ENCODE measurements around the gene ETNK1.
"Not testable (repeated sequence)": the region's sequence is repeated elsewhere in the genome, so short reads cannot be mapped to it uniquely, and the experiment has no call there.

ETNK1 gene

DNA sequence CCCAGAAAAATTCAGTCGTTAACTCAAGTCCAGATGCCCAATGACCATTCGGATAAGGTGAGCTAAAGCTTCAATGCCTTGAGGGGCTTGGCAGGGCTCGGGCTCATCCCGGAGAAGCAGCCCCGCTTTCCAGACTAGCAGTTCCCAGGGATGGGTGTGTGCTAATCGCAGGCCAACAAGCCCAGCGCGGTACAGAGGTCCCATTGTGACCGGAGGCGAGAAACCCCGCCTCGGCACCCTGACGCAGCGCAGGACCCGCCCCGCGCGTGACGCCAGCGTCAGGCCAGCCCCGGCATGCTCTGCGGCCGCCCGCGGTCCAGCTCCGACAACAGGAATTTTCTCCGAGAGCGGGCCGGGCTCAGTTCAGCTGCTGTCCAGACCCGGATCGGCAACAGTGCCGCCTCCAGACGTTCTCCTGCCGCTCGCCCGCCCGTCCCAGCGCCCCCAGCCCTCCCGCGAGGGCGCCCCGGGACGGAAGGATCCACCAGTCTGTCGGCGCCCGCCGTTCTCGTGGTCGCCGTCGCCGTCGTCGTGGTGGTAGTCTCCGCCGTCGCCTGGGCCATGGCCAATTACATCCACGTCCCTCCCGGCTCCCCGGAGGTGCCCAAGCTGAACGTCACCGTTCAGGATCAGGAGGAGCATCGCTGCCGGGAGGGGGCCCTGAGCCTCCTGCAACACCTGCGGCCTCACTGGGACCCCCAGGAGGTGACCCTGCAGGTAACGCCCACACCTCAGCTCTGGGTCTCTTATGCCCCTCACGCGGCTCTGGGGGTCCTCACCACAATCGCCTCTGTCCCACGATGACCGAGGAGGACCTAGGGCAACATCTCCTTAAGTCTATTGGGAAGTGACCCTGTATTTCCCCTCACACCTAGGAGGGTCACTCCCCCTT lies at the start of gene ETNK1:
Gene ETNK1, plus strand, starts transcription at position 302 of the 892 bp plus-strand sequence. Its CDS starts 260 bp downstream, at position 562.
- DNase-seq, result peak; percentile 51

DNA sequence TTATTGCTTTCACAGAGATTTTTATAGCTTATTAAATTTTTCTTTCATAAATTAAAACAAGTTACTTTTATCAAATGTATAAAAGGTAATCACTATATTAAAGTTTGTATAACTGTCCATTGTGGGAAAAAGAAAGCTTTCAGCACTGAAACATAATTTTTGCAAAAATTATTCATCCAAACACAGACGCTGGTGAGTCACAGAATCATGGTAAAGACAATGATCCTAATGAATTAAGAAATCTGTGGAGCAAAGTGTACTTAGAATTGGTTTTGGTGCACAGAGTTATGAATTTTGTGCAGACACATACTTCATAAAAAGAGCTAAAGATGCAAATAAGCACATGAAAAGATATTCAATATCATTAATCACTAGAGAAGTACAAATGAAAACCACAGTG lies 48.9 kb upstream of the ETNK1 start:
- DNase-seq, result no peak

DNA sequence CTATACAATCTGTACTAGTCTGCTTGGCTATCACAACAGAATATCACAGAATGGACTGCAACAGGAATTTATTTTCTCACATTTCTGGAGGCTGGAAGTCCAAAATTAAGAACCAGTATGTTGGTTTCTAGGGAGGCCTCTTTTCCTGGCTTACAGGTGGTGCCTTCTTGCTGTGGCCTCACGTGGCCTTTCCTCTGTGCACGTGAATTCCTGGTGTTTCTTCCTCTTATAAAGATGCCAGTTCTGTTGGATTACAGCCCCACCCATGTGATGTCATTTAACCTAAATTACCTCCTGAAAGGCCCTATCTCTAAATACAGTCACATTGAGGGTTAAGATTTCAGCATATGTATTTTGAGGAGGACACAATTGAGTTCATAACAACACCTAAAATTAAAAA lies 48.5 kb upstream of the ETNK1 start:
- no peak for DNase-seq

- DNase-seq, result no peak
Measured at GRCh38 chr12:22577667-22578066, 47.3 kb upstream of the ETNK1 start.

DNA sequence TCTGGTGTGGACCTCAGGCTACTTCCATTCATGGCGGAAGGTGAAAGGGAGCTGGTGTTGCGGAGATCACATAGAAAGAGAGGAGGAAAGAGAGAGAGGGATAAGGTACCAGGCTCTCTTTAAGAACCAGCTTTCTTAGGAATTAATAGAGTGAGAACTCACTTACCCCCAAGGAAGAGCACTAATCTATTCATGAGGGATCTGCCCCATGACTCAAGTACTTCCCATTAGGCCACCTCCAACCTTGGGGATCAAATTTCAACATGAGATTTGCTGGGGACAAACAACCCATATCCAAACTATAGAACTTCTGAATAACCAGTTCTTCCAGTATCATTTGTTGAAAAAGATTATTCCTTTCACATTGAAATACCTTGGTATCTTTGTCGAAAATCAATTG lies 46.6 kb upstream of the ETNK1 start:
- DNase-seq, result no peak

DNA sequence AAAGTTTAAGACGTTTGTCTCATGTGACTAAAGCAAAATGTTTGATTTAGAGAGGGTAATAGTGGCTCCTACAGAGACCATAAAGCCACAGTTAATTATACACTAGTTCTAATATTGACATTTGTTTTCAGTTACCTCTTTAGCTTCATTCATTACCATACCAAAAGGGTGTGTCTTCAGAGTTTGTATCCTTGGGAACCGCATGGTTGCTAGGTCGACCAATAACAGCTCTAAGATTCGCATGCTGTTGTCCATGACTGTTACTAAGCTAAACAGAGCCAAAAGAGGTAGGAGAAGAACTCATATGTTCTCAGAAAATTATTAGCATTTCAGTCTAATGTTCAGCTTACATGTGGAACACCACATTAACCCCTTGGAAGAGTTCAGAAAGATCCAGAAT lies 36.2 kb upstream of the ETNK1 start:
- peak; percentile 87 for DNase-seq

- DNase-seq, result no peak
Measured at GRCh38 chr12:22593864-22594263, 31.1 kb upstream of the ETNK1 start.

GRCh38 chr12:22597539-22597938 lies 27.4 kb upstream of the ETNK1 start:
- DNase-seq, result not testable (repeated sequence)

- DNase-seq, result no peak
Measured at GRCh38 chr12:22598141-22598762, 26.7 kb upstream of the ETNK1 start.

- no peak for DNase-seq
Measured at GRCh38 chr12:22598763-22599161, 26.2 kb upstream of the ETNK1 start.

- no peak for DNase-seq
Measured at GRCh38 chr12:22600181-22600580, 24.8 kb upstream of the ETNK1 start.

GRCh38 chr12:22609501-22609900 lies 15.5 kb upstream of the ETNK1 start:
- DNase-seq, result no peak

DNA sequence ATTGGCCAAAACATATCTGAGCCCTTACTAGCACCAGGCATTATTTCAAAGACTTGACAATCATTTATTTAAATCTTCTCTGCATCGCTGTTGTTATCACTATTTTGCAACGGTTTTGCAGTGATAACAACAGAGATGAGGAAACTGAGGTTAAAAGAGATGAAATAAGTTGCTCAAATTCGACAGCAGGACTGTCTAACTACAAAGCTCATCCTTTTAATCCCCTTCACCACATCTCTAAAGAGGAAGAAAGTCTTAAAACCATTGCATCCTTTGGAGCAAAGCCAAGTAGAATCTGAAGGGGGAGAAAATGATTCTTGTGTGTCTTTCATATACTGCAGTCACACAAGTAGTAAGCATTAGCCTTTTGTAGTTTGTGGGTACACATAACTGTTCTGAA lies 14.8 kb upstream of the ETNK1 start:
- DNase-seq, result no peak

- DNase-seq, result not testable (repeated sequence)
Measured at GRCh38 chr12:22612822-22613221, 12.1 kb upstream of the ETNK1 start.

- DNase-seq, result no peak
Measured at GRCh38 chr12:22615963-22616501, 8.9 kb upstream of the ETNK1 start.

DNA sequence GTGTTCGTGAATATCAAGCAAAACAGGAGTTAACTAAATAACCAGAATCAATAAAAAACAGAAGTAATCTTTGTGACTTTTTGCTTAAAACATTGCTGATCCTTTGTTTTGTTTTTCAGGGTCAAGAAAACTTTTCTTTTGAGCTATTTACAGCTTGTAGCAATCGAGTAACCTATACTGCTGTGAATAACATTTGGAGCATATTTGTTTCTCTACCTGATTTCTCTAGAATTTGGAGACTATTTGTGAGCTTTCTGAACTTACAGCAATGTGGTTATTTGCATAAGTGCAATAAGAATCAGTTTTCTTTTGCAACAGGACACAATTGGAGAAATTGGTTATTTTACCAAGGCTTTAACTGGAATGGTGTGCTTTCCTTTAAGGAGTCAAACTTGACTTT lies 7.3 kb upstream of the ETNK1 start:
- DNase-seq, result no peak

DNA sequence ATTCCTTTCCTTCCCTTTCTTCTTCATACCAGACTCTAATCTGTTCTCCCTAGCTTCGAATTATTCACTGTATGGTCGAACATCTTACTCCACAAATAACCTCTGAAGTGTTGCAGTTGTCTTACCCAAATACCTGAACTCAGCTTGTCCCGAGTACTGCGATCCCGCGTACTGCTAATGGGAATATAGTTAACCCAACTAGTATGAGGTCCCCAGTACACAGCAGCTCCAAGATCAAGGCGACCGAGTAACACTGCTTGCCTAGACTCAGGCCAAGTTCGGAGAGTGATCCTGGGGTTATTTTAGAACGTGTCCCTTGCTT lies 462 bp upstream of the ETNK1 start:
- DNase-seq, result no peak

DNA sequence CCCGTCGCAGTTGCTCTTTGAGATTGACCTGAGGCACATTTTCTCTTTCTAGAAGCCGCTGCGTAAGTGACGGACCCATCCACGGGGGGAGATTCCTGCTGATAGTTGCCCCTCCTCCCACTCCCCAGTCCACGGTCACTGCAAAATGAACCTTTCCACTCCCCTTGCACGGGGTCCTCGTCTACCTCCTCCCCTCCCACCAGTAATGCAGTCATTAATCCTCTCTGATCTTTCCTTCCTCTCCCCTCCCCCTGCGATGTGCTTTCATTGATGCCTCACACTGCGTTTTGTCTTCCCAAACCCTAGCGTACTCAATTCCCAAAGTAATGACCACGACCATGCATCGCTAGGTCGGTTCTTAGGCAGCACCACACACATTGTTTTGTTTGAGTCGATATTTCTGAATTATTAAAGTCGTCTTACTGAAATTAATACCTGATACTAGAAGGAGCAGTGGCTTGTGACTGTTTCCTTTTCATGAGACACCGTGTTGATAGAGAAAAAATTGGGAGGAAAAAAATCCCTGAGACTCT lies 857 bp downstream of the ETNK1 start:
- no peak for DNase-seq

- DNase-seq, result no peak
Measured at GRCh38 chr12:22626406-22626805, 1.4 kb downstream of the ETNK1 start.

DNA sequence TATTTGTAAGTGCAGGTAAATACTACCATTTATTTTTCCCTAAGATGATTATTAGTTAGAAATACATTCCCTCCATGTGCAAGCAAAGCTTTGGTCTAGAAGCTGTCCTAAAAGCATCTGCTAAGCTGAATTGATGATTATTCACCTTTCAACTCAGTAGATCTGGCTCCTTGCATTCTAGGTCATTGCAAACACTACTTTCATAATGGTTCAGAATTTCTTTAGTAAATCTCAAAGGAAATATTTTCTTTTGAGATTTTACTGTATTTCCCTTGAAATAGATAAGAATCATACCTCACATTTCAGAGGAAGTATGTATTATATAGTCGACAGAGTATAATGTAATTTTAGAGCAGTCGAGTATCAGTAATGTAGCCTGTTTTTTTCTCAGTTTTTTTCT lies 2.4 kb downstream of the ETNK1 start:
- no peak for DNase-seq

DNA sequence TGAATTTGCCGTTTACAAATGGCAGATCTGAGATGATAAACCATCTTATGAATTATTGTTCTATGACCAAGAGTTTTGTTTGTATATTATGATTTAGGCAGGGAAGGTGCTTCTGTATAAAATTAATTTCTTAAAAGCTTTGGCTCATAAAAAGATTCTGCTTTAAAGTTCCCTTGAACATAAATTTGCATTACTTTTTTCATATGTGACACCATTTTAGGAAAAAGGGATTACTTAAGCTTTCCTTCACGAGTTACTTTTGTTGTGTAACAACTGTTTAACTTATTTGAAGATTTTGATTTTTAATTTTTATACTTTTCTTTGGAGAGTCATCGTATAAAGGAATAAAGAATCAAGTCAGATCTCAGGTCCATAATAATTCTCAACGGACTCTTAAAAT lies 3.3 kb downstream of the ETNK1 start:
- no peak for DNase-seq

- DNase-seq, result no peak
Measured at GRCh38 chr12:22631863-22632463, 7.0 kb downstream of the ETNK1 start.

GRCh38 chr12:22634883-22635282 lies 9.9 kb downstream of the ETNK1 start:
- DNase-seq, result no peak

GRCh38 chr12:22635812-22636211 lies 10.8 kb downstream of the ETNK1 start:
- DNase-seq, result no peak

Measured in NCI-H1436 treated with DMSO at 0.1 percent for 48 hours (cell line).